OCI-LY3 (cell line): Measurements from ENCODE around the gene TRPM1.

Experiments
- EZH2phosphoT487 ChIP-seq: fragments of 200-600 bp; shearing (Covaris generic); IDR thresholded peaks from 2 replicates; pipeline ENCODE4 v1.6.1; 2018; ENCODE audit warnings: antibody characterized with exemption, mixed run types, low read depth
- TF ChIP-seq, protein P1 (sequence below): fragments of 200-600, 300-600 bp; sonication (generic); IDR thresholded peaks from 2 replicates; pipeline ENCODE4 v1.5.1; 2014; ENCODE audit warnings: antibody characterized with exemption, low read length, low read depth

DNA sequence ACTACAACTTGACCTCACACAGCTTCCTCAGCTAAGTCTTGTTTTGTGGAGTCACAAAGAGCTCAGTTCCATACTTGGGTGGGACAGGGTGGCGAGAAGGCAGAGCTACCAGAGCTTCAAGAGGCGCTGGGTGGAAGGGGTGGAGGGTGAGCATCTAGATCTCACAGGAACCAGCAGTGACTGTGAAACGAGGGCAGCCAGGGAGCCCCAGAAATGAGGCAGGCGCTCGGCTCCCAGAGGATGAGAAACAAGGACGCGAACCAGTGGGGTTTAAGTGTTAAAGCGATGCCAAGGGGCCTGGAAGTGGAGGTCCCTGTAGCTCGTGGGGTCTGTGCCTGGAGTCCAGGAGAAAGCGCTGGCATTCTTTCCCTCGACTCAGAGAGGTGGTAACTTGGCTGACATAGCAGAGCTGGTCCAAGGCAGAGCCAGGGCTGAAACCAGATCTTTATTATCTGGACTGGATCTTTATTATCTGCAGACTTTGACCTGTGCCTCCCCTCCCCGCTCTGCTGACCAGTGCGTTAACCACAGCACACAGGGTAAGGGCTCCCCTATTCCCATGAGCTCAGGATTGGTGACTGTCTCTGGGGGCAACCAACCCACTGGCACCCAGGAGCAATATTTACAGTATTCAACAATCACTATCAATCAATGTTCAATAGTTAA, 26.2 kb upstream of the TRPM1 start:
- TF ChIP-seq, protein P1, sequence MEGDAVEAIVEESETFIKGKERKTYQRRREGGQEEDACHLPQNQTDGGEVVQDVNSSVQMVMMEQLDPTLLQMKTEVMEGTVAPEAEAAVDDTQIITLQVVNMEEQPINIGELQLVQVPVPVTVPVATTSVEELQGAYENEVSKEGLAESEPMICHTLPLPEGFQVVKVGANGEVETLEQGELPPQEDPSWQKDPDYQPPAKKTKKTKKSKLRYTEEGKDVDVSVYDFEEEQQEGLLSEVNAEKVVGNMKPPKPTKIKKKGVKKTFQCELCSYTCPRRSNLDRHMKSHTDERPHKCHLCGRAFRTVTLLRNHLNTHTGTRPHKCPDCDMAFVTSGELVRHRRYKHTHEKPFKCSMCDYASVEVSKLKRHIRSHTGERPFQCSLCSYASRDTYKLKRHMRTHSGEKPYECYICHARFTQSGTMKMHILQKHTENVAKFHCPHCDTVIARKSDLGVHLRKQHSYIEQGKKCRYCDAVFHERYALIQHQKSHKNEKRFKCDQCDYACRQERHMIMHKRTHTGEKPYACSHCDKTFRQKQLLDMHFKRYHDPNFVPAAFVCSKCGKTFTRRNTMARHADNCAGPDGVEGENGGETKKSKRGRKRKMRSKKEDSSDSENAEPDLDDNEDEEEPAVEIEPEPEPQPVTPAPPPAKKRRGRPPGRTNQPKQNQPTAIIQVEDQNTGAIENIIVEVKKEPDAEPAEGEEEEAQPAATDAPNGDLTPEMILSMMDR, result no peak
- TF ChIP-seq EZH2phosphoT487, result no peak
